ENCODE results near the gene ADAM17.
A peak's percentile ranks its signal among the peaks of the same experiment; 100 is the strongest.
"Not testable (repeated sequence)": the region's sequence is repeated elsewhere in the genome, so short reads cannot be mapped to it uniquely, and the experiment has no call there.

The ADAM17 gene

GRCh38 chr2:9519250-9519649, 36.4 kb downstream of the ADAM17 start:
- peak in 1 of 2 donors; percentile 31 for DNase-seq

- no peak for DNase-seq
Measured at GRCh38 chr2:9518780-9519179, 36.9 kb downstream of the ADAM17 start.

- DNase-seq: no peak
Measured at GRCh38 chr2:9518163-9518562, 37.5 kb downstream of the ADAM17 start.

- DNase-seq: no peak
Measured at GRCh38 chr2:9517118-9517782, 38.4 kb downstream of the ADAM17 start.

GRCh38 chr2:9513946-9514345, 41.7 kb downstream of the ADAM17 start:
- DNase-seq: not testable (repeated sequence)

GRCh38 chr2:9508931-9509330, 46.7 kb downstream of the ADAM17 start:
- DNase-seq: peak; percentile 11 to 43

GRCh38 chr2:9498210-9498609, 57.4 kb downstream of the ADAM17 start:
- no peak for DNase-seq

GRCh38 chr2:9497017-9497416, 58.6 kb downstream of the ADAM17 start:
- no peak for DNase-seq

- no peak for DNase-seq
Measured at GRCh38 chr2:9494081-9494480, 61.5 kb downstream of the ADAM17 start.

- DNase-seq: no peak
Measured at GRCh38 chr2:9493478-9493877, 62.2 kb downstream of the ADAM17 start.

GRCh38 chr2:9492927-9493326, 62.7 kb downstream of the ADAM17 start:
- DNase-seq: no peak

GRCh38 chr2:9490789-9491188, 64.8 kb downstream of the ADAM17 start:
- no peak for DNase-seq

GRCh38 chr2:9488583-9489547, 66.8 kb downstream of the ADAM17 start:
- DNase-seq: no peak

GRCh38 chr2:9484533-9484932, 71.1 kb downstream of the ADAM17 start:
- no peak for DNase-seq

- no peak for DNase-seq
Measured at GRCh38 chr2:9483107-9483506, 72.5 kb downstream of the ADAM17 start.

GRCh38 chr2:9480157-9480556, 75.5 kb downstream of the ADAM17 start:
- no peak for DNase-seq

- DNase-seq: no peak
Measured at GRCh38 chr2:9478526-9478925, 77.1 kb downstream of the ADAM17 start.

- no peak for DNase-seq
Measured at GRCh38 chr2:9477914-9478313, 77.7 kb downstream of the ADAM17 start.

GRCh38 chr2:9474361-9475057, 81.1 kb downstream of the ADAM17 start, which contains the start of gene IAH1:
TSS of gene IAH1 (plus strand) at chr2:9474551. CDS start at chr2:9474567, 16 bp downstream.
- peak; percentile 69 to 88 for DNase-seq

- peak; percentile 54 to 73 for DNase-seq
Measured at GRCh38 chr2:9473985-9474360, 81.7 kb downstream of the ADAM17 start.

GRCh38 chr2:9473308-9473984, 82.2 kb downstream of the ADAM17 start:
- no peak for DNase-seq

- DNase-seq: no peak
Measured at GRCh38 chr2:9472511-9472910, 83.1 kb downstream of the ADAM17 start.

GRCh38 chr2:9471206-9471605, 84.4 kb downstream of the ADAM17 start:
- DNase-seq: no peak

Measured in inflammatory macrophage (primary cell).